Measurements from ENCODE around the gene LCTL.

GRCh38 chr15:66505818-66506217, 60.0 kb downstream of the LCTL start:
- TF ChIP-seq POLR2A (IDR thresholded peaks at IDR 0.05), result no peak
- TF ChIP-seq, protein P1, sequence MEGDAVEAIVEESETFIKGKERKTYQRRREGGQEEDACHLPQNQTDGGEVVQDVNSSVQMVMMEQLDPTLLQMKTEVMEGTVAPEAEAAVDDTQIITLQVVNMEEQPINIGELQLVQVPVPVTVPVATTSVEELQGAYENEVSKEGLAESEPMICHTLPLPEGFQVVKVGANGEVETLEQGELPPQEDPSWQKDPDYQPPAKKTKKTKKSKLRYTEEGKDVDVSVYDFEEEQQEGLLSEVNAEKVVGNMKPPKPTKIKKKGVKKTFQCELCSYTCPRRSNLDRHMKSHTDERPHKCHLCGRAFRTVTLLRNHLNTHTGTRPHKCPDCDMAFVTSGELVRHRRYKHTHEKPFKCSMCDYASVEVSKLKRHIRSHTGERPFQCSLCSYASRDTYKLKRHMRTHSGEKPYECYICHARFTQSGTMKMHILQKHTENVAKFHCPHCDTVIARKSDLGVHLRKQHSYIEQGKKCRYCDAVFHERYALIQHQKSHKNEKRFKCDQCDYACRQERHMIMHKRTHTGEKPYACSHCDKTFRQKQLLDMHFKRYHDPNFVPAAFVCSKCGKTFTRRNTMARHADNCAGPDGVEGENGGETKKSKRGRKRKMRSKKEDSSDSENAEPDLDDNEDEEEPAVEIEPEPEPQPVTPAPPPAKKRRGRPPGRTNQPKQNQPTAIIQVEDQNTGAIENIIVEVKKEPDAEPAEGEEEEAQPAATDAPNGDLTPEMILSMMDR (IDR thresholded peaks at IDR 0.05), result no peak

Measured in testis (tissue), 2 donors.